Activated T-cell treated with anti-CD3 and anti-CD28 coated beads, Interleukin-2, amount 50 U/mL, for 72 hours (primary cell): ENCODE results near the gene HAUS8. TPM values are rescaled to one million over a fixed set of nuclear protein-coding genes. Genes with fewer than 3 reads are reported as not detected.
"Not testable (repeated sequence)": the region's sequence is repeated elsewhere in the genome, so short reads cannot be mapped to it uniquely, and the experiment has no call there.

ENCODE experiments used
- ATAC-seq, 2 donors: fragments of 150-1000 bp; cut with Tn5 transposase; replicated peaks in 1 of 2; 2 replicates each; pipeline ENCODE4 v1.10.0; 2021; ENCODE audit warnings: moderate library complexity in 2 of 2, mild to moderate bottlenecking in 1 of 2
- DNase-seq, 2 donors: peaks; one replicate each; pipeline ENCODE4 v3.0.0; 2021 to 2022; ENCODE audit warnings: mixed read lengths in 1 of 2
- H3K27ac Mint-ChIP-seq: one replicate; pipeline ENCODE4 v1.8.0; 2022; ENCODE audit warnings: mild to moderate bottlenecking, moderate library complexity, mixed read lengths
- H3K27me3 Mint-ChIP-seq: one replicate; pipeline ENCODE4 v1.8.0; 2022; ENCODE audit warnings: low read depth, mixed read lengths
- H3K36me3 Mint-ChIP-seq, 2 donors: one replicate each; pipeline ENCODE4 v1.8.0; 2022; ENCODE audit warnings: mixed read lengths in 2 of 2, mild to moderate bottlenecking in 1 of 2; ENCODE audit not compliant: insufficient read depth in 2 of 2
- H3K4me1 Mint-ChIP-seq: one replicate; pipeline ENCODE4 v1.8.0; 2022; ENCODE audit warnings: low read depth, mixed read lengths
- H3K4me3 Mint-ChIP-seq, 2 donors: one replicate each; pipeline ENCODE4 v1.8.0; 2022; ENCODE audit warnings: mild to moderate bottlenecking in 2 of 2, mixed read lengths in 2 of 2, moderate library complexity in 2 of 2
- H3K9me3 Mint-ChIP-seq, 2 donors: one replicate each; pipeline ENCODE4 v1.8.0; 2022; ENCODE audit warnings: mixed read lengths in 2 of 2
- total RNA-seq, 2 donors: library from RNA; stranded (reverse); gene quantifications; one replicate each; pipeline ENCODE4 v1.2.3, GENCODE V29; 2022

Gene HAUS8
- total RNA-seq, 2 donors from 2014 or later: 37.3 to 45.6 TPM

- H3K27me3 Mint-ChIP-seq: peaks cover 45% of the 10 kb centered on the region
- H3K4me1 Mint-ChIP-seq: no peaks in the 10 kb centered on the region
- H3K27ac Mint-ChIP-seq: no peak overlapping the region
- H3K9me3 Mint-ChIP-seq: peaks cover 2 to 4% of the 10 kb centered on the region in 2 donors
- ATAC-seq (no peak), DNase-seq (no peak)
- H3K4me3 Mint-ChIP-seq: peak overlapping the region; percentile 45 to 68
- H3K36me3 Mint-ChIP-seq: peaks cover 4 to 6% of the 10 kb centered on the region in 2 donors
These were observed 47.7 kb downstream of the HAUS8 start for GRCh38 chr19:17027535-17027975.

GRCh38 chr19:17026706-17027534 is 48.3 kb downstream of the HAUS8 start, which contains the start of gene CPAMD8:
CPAMD8 (minus strand) TSS chr19:17026810; CDS start chr19:17026642, 168 bp downstream.
- Mint-ChIP-seq H3K27me3 (peaks cover 45% of the 10 kb centered on the region), H3K27ac (no peak within 1 kb of the TSS), H3K9me3 (peaks cover 4% of the 10 kb centered on the region in 2 donors), H3K36me3 (peaks cover 4 to 6% of the 10 kb centered on the region in 2 donors), H3K4me1 (no peaks in the 10 kb centered on the region), H3K4me3 (peak within 1 kb of the TSS; percentile 53 to 68)
- peak; percentile 38 to 39 for ATAC-seq
- DNase-seq: no peak

- Mint-ChIP-seq H3K4me3 (peak overlapping the region; percentile 48 to 53), H3K4me1 (no peaks in the 10 kb centered on the region), H3K36me3 (peaks cover 4 to 6% of the 10 kb centered on the region in 2 donors), H3K9me3 (peaks cover 4% of the 10 kb centered on the region in 2 donors), H3K27me3 (peaks cover 45% of the 10 kb centered on the region), H3K27ac (no peak overlapping the region)
- DNase-seq (no peak), ATAC-seq (peak in 1 of 2 donors; percentile 9)
These were observed 49.1 kb downstream of the HAUS8 start for GRCh38 chr19:17025991-17026658.

- Mint-ChIP-seq H3K27ac (no peak overlapping the region), H3K27me3 (peaks cover 45% of the 10 kb centered on the region), H3K4me3 (peak overlapping the region in 1 of 2 donors; percentile 20), H3K9me3 (peaks cover 4% of the 10 kb centered on the region in 2 donors), H3K4me1 (no peaks in the 10 kb centered on the region), H3K36me3 (peaks cover 4 to 6% of the 10 kb centered on the region in 2 donors)
- DNase-seq (no peak), ATAC-seq (no peak)
These were observed 49.9 kb downstream of the HAUS8 start for GRCh38 chr19:17025361-17025760.

GRCh38 chr19:17024941-17025340 is 50.3 kb downstream of the HAUS8 start:
- H3K27ac Mint-ChIP-seq, ATAC-seq, DNase-seq, H3K4me1 Mint-ChIP-seq, H3K36me3 Mint-ChIP-seq, H3K9me3 Mint-ChIP-seq: not testable (repeated sequence)
- Mint-ChIP-seq H3K4me3 (peak overlapping the region in 1 of 2 donors; percentile 20), H3K27me3 (peaks cover 45% of the 10 kb centered on the region)

- Mint-ChIP-seq H3K27ac (no peak overlapping the region), H3K4me3 (no peak overlapping the region), H3K27me3 (peaks cover 38% of the 10 kb centered on the region), H3K36me3 (peaks cover 4 to 6% of the 10 kb centered on the region in 2 donors), H3K9me3 (peaks cover 4% of the 10 kb centered on the region in 2 donors), H3K4me1 (no peaks in the 10 kb centered on the region)
- no peak for DNase-seq
- ATAC-seq: no peak
These were observed 51.4 kb downstream of the HAUS8 start for GRCh38 chr19:17023805-17024204.

- H3K27me3 Mint-ChIP-seq: peaks cover 27% of the 10 kb centered on the region
- ATAC-seq (no peak), DNase-seq (no peak)
- H3K9me3 Mint-ChIP-seq: peaks cover 4% of the 10 kb centered on the region in 2 donors
- H3K4me1 Mint-ChIP-seq: no peaks in the 10 kb centered on the region
- H3K27ac Mint-ChIP-seq: no peak overlapping the region
- peaks cover 4 to 6% of the 10 kb centered on the region in 2 donors for H3K36me3 Mint-ChIP-seq
- no peak overlapping the region for H3K4me3 Mint-ChIP-seq
These were observed 52.5 kb downstream of the HAUS8 start for GRCh38 chr19:17022738-17023137.

- Mint-ChIP-seq H3K36me3 (peaks cover 4 to 6% of the 10 kb centered on the region in 2 donors), H3K27me3 (peaks cover 21% of the 10 kb centered on the region), H3K27ac (no peak overlapping the region), H3K4me3 (no peak overlapping the region), H3K9me3 (peaks cover 4% of the 10 kb centered on the region in 2 donors), H3K4me1 (no peaks in the 10 kb centered on the region)
- DNase-seq: no peak
- no peak for ATAC-seq
These were observed 53.3 kb downstream of the HAUS8 start for GRCh38 chr19:17021793-17022590.

GRCh38 chr19:17021328-17021727 is 53.9 kb downstream of the HAUS8 start:
- no peak for ATAC-seq
- Mint-ChIP-seq H3K9me3 (peaks cover 4% of the 10 kb centered on the region in 2 donors), H3K4me3 (no peak overlapping the region), H3K27ac (no peak overlapping the region), H3K4me1 (no peaks in the 10 kb centered on the region), H3K36me3 (peaks cover 4 to 6% of the 10 kb centered on the region in 2 donors), H3K27me3 (peaks cover 20% of the 10 kb centered on the region)
- no peak for DNase-seq

GRCh38 chr19:17020823-17021222 is 54.4 kb downstream of the HAUS8 start:
- Mint-ChIP-seq H3K4me3 (no peak overlapping the region), H3K9me3 (peaks cover 4% of the 10 kb centered on the region in 2 donors), H3K27ac (no peak overlapping the region), H3K27me3 (peaks cover 15% of the 10 kb centered on the region), H3K4me1 (no peaks in the 10 kb centered on the region), H3K36me3 (peaks cover 4 to 6% of the 10 kb centered on the region in 2 donors)
- ATAC-seq: no peak
- no peak for DNase-seq

GRCh38 chr19:17020385-17020784 is 54.9 kb downstream of the HAUS8 start:
- Mint-ChIP-seq H3K36me3 (peaks cover 4 to 6% of the 10 kb centered on the region in 2 donors), H3K27ac (no peak overlapping the region), H3K27me3 (peaks cover 11% of the 10 kb centered on the region), H3K4me1 (no peaks in the 10 kb centered on the region), H3K4me3 (no peak overlapping the region), H3K9me3 (peaks cover 4% of the 10 kb centered on the region in 2 donors)
- ATAC-seq (no peak), DNase-seq (no peak)

- not testable (repeated sequence) for H3K27ac Mint-ChIP-seq, H3K4me3 Mint-ChIP-seq, ATAC-seq, H3K27me3 Mint-ChIP-seq, H3K36me3 Mint-ChIP-seq, DNase-seq, H3K9me3 Mint-ChIP-seq, H3K4me1 Mint-ChIP-seq
These were observed 60.9 kb downstream of the HAUS8 start for GRCh38 chr19:17014212-17014861.
